ENCODE measurements around the gene PEPD.

The PEPD gene

GRCh38 chr19:33465834-33466233 lies 55.8 kb downstream of the PEPD start:
- no peak overlapping the region for H3K4me3 ChIP-seq (replicated peaks; ENCODE audit: low read depth, low read length)
- TF ChIP-seq CTCF (IDR thresholded peaks at IDR 0.05; ENCODE audit: low read length, missing control alignments): no peak
- no peak for DNase-seq (ENCODE audit: low read depth)

GRCh38 chr19:33465371-33465770 lies 56.2 kb downstream of the PEPD start:
- TF ChIP-seq CTCF (IDR thresholded peaks at IDR 0.05; ENCODE audit: low read length, missing control alignments): no peak
- no peak overlapping the region for H3K4me3 ChIP-seq (replicated peaks; ENCODE audit: low read depth, low read length)
- DNase-seq (ENCODE audit: low read depth): no peak

GRCh38 chr19:33464733-33465115 lies 56.9 kb downstream of the PEPD start:
- no peak overlapping the region for H3K4me3 ChIP-seq (replicated peaks; ENCODE audit: low read depth, low read length)
- no peak for TF ChIP-seq CTCF (IDR thresholded peaks at IDR 0.05; ENCODE audit: low read length, missing control alignments)
- DNase-seq (ENCODE audit: low read depth): no peak

GRCh38 chr19:33464010-33464732 lies 57.4 kb downstream of the PEPD start:
- no peak for TF ChIP-seq CTCF (IDR thresholded peaks at IDR 0.05; ENCODE audit: low read length, missing control alignments)
- no peak overlapping the region for H3K4me3 ChIP-seq (replicated peaks; ENCODE audit: low read depth, low read length)
- DNase-seq (ENCODE audit: low read depth): no peak

GRCh38 chr19:33463199-33463598 lies 58.4 kb downstream of the PEPD start:
- no peak overlapping the region for H3K4me3 ChIP-seq (replicated peaks; ENCODE audit: low read depth, low read length)
- no peak for TF ChIP-seq CTCF (IDR thresholded peaks at IDR 0.05; ENCODE audit: low read length, missing control alignments)
- no peak for DNase-seq (ENCODE audit: low read depth)

GRCh38 chr19:33462112-33462791 lies 59.3 kb downstream of the PEPD start:
- no peak for TF ChIP-seq CTCF (IDR thresholded peaks at IDR 0.05; ENCODE audit: low read length, missing control alignments)
- no peak overlapping the region for H3K4me3 ChIP-seq (replicated peaks; ENCODE audit: low read depth, low read length)
- DNase-seq (ENCODE audit: low read depth): no peak
